Urothelium cell line (cell line): ENCODE results near the gene TRPM1.

ENCODE experiments used
- DNase-seq: peaks from one replicate; pipeline ENCODE4 v3.0.0; 2011; ENCODE audit warnings: low spot score, mixed read lengths
- FAIRE-seq: peaks from 2 replicates; lab custom pipeline; 2011; peaks lifted over from hg19 to GRCh38; lab: Jason Lieb, UNC

The TRPM1 gene

DNA sequence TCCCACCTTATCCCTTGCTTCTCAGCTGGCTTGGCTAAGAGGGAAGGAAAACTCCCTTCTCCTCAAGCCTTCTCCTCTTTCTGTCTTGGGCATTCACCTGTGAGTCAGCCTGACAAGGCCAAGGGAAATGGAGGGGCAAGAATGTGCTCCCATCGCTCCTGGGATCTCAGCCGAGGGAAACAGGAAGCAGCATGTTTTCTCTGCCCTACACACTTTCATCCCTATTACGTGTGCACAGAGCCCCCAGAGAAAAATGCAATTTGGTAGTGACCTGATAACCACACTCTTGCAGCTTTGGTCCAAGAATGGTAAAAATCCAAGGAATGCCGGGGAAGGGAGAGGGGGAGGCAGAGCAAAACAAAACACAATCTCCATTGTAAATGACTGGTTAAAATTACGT, 77.2 kb downstream of the TRPM1 start:
- DNase-seq (peak; percentile 90), FAIRE-seq (no peak)

DNA sequence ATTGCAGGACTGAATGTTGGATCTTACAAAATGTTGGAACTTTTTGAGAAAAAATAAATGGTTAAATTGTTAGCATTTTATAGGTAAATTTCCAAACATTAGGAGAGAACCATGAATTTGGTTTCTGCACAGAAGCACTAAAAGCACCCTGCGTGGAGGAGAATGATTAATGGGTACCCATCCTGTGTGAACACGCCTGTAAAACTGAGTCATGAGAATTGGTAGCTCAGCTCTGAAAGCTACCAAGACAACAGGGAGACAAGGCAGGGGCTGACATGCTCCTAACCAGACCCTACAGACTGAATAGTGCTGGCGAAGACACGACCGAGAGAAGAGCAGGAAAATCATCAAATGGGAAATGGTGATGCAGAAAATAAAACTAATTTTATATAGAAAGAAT, 77.7 kb downstream of the TRPM1 start:
- no peak for FAIRE-seq

DNA sequence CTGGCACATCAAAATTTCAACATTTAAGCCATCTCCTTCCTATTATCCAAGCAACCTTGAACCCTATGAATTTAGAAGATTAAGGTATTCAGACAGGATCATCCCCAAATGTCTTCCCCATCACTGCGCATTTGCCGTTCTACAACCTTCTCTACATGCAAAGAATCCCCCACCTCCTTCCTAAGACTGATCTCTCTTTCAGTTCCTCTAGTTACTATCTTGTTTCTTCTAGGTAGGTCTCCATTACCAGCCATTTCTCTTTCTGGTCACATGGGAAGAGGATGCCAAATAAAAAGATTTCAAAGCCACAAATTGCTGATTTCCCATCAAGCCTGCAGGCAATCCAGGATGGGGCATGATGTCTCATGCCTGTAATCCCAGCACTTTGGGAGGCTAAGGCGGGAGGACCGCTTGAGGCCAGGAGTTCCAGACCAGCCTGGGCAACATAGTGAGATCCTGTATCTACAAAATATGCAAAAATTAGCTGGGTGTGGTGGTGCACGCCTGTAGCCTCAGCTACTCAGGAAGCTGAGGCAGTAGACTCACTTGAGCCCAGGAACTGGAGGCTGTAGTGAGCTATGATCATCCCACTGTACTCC, 80.4 kb downstream of the TRPM1 start:
- no peak for FAIRE-seq

More for the DNA sequence above, 77.7 kb downstream of the TRPM1 start:
- peak; percentile 29 for DNase-seq

DNA sequence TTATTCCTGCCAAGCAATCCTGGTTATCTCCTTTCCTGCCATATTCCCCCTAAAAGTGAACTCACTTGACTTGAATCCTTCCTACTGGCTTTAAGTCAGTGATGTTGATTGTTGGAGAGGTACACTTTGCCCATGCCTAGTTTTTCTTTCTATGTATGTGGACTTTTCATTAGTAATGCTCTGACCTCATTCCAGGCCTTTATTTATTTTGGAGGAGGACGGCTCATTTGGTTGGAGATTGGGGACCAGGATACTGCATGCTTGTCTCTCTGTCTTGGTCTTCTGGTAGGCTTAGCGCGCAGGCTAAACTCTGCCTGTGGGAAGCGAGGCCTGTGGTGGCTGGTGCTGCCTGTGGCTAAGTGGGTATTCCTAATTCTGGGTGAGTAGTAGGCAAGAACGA, 81.0 kb downstream of the TRPM1 start:
- DNase-seq (no peak), FAIRE-seq (no peak)

More for the DNA sequence above, 80.4 kb downstream of the TRPM1 start:
- DNase-seq: no peak

DNA sequence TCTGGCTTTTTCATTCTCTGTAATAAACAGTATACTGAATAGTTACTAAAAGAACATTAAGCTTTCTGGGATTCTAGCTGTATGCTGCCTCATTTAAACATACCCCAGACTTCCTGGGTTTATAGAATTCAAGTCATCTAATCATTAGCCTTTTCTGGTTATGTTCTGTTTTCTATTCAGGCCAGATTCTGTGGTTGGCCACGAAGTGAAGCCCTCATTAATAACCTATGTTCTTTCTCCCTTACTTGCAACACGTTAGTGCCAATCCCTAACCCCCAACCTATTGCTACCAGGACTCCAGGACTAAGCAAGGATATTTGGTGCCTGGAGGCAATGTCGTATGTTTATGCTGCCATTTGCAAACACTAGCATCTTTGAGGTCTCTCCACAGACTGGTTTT, 81.5 kb downstream of the TRPM1 start:
- DNase-seq (no peak), FAIRE-seq (no peak)

DNA sequence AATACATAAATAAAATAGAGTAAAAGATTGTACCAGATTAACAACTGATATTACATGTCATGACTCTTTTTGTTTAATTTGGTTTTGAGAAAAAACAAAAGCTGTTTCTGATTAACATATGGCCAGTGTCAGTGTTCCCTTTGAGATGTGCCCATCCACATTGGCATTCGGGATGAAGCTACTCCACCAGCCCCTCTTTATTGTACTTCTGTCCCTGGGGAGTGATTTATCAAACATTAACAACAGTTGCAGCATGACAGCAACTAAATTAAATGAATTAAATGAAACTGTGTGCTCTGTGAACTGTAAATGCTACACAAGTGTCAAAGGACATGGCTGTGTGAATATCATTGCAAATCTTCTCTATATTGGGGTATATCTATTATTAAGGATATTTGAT, 84.2 kb downstream of the TRPM1 start:
- DNase-seq (no peak), FAIRE-seq (no peak)

DNA sequence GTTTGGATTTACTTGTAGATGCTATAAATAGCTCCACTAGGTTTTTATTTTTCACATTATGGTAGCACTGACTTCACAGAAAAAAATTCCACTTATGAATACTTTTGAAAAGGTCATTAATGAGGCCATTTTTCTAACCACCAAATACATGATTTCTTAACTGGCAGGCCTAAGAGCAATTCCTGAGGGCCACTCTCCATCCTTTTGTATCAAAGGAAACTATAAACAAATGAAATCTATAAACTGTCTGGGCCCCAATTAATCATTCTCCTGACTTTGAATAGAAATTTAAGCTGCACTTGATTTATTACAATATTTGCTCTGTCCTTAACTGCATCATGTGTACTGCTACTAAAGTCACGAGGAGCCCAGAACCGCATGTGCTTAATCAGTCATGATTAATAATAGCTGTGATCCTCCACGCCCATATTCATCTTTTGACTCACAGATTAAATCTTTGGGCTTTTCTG, 85.0 kb downstream of the TRPM1 start:
- no peak for DNase-seq
- FAIRE-seq: no peak

DNA sequence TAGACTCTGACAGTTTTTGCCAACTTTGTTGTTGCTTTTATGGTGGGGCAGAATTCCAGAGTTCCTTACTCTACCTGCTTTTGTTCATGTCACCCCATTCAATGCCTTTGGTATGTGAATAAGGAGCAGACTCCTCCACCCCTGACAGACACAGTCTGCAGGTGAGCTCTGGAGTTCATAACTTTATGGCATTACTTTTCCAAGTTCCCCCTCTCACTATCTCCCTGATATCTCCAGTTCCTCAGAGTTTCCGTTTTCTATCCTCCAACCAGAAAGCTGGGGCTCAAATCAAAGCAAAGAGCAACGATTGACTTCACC, 87.0 kb downstream of the TRPM1 start:
- FAIRE-seq (no peak), DNase-seq (no peak)

DNA sequence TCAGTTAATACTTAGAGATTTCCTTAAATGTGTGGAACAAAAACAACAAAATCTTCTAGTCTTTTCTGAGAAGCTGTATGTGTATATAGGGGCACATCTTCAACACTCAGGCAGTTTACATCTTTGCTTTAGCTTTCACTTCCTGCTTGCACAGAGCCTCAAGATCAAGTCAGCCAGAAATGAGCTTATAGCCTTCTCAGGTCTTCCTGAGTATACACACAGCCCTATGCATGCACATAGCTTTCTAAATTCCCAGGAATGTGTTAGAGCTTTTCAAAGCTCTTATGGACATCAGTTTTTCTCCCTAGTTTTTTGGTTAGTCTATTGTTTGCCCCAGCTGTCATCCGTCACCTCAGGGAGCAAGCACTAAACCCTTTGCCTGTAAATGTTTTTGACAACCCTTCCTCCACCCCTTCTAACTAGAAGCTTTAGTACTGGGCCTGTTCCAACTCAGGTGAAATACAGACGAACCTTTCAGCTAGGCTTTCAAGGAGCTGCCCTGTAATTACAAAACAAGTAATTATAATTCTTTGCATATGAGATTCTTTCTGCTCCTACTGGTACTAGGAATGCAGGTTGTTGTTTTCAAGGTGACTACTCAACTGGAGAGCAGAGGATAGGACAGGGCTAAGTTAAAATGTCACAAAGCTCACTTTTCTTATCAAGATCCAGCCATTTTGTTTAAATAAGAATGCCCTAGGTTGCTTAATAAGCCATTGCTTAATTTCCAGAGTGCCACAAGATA, 87.5 kb downstream of the TRPM1 start:
- FAIRE-seq (no peak), DNase-seq (no peak)

DNA sequence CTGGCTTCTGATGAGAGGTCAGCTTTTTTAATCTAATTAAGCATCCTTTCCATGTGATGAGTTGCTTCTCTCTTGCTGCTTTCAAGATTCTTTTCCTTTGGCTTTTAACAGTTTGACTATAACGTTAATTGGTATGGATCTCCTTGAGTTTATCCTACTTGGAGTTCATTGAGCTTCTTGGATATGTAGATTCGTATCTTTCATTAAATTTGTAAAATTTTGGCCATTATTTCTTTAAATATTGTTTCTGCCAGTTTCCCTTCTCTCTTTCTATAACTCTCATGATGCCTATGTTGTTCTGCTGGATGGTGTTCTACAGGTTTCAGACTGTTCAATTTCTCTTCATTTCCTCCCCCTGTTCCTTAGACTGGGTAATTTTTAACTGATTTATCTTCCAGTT, 89.1 kb downstream of the TRPM1 start:
- FAIRE-seq (no peak), DNase-seq (no peak)

DNA sequence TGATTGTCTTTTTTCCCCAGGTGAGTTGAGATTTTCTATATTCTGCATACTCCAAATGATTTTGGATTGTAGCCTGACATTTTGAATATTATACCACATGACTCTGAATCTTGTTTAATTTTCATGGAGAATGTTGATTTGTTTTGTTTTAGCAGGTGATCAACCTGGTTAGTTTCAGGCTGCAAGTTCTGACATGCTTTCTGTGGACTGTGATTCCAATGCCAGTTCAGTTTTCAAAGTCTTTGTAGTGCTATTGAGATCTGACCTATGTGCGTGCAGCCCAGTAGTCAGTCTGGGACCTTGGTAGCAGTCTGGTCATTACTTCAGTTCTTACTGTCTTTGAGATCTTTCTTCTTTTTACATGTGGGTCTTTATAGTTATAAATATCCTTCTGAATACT, 91.5 kb downstream of the TRPM1 start:
- FAIRE-seq: no peak
- no peak for DNase-seq

DNA sequence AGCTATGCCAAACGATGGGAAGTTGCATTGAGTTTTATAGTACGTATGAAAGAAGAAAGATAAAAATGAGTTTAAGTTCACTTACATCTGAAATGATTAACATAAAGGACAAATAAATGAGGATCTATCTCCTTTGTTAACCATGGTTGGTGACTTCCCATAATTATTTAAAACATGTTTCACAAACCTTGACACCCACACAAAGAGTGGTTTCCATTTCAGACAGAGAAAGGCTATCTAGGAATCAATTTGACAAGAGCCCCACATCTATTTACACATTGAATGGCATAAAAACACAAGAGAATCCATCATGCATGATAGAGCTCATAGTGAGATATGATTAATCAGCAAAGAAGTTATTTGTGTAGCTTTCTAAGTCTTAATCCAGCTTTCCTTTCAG, 95.9 kb downstream of the TRPM1 start:
- FAIRE-seq: no peak
- no peak for DNase-seq

DNA sequence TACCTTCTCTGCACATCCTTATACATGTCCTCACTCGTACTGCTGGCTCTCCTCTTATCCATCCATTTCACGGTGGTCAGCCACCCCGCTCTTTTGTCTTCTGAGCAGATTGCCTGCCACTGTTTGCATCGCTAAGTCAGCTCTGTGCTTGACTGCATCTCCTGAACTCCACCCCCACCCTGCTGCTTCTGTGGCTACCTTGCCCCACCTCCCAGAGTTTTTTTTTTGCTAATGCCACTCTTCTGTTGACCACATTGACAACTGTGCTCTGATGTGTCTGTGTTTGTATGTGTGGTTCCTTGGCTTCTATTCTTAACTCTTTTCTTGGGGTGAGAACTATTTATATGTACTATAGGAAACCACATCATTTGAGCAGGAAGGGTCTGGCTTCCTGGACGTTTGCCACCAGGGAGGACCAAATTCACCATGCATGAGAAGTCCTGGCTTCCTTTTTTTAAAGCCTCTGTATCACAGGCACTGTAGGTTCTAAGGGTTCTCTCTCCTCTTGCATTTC, 97.2 kb downstream of the TRPM1 start:
- DNase-seq (no peak), FAIRE-seq (no peak)

DNA sequence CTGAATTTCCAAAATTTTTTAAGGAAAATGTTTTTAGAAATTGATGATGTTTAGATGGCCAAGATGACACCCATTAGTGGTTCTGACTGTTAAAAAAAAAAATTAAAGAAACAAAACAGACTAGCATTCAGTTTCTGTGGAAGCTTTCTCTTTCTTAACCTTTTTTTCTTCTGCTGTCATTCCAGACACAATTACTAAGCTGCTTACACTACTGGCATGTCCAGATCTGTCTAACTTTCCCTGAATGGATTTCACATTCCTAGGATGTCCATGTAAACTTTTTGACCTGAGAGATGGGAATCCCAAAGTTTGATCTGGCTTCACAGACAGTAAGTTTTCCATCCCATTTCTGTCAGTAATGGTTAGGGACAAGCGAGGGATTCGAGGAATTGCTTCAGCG, 99.8 kb downstream of the TRPM1 start:
- no peak for DNase-seq
- no peak for FAIRE-seq

DNA sequence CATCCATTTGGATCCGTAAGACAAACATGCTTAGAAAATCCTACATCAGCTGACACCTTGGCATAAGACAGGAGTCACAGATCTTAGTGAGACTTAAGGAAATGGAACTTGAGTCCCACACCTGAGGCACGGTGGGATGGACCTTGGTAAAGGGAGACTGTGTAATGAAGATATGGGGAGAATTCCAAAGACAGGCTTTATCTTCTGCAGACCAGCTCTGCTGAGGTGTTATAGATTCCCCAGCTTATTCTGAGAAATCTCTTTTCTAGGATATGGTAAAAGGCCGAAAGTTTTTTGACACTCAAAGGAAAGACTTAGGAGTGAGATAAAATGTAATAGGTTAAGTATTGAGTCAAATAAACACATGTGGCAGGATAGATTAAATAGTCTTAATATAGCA, 101.8 kb downstream of the TRPM1 start:
- no peak for FAIRE-seq
- DNase-seq: no peak

DNA sequence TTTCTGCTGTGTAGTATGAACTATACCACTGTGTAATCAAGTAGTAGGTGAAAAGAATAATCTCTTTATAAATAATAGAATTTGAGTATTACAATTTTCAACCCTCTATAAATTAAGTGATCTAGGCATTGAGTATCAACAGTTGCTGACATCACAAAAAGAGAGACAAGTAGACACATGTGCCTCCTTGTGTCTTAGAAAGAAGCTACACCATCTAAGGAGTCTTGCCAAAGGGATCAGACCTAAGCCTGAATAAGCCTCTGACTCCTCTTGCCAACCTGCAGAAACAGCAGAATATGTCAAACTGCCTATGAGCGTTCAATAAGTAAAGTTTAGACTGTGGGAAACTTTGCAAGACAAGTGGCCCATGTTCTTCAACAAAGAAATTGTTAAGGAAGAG, 104.3 kb downstream of the TRPM1 start:
- no peak for DNase-seq

DNA sequence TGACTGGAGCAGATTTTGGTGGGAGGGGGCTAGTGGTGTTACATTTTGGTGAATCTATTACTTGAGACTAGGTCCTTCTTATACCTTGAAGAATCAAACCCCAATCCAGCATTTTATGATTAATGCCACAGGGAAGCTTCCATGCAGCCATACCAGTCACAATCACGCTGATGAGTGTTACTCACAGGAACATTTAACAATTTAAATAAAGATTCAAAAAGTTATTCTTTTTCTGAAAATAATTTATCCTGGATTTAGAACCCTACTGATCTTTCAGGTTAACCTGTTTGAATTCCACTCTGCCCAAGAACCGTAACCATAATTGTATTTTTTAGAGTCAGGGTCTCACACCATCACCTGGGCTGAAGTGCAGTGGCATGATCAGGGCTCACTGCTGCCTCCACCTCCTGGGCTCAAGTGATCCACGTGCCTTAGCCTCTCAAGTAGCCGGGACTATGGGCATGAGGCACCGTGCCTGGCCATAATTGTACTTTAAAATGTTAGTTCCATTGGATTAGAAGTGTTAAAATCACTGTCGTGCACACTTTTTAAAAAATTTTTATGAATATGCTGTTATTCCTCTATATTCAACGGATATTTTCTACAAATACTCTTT, 109.2 kb downstream of the TRPM1 start:
- FAIRE-seq (no peak), DNase-seq (no peak)

More for the DNA sequence above, 104.3 kb downstream of the TRPM1 start:
- FAIRE-seq: no peak

DNA sequence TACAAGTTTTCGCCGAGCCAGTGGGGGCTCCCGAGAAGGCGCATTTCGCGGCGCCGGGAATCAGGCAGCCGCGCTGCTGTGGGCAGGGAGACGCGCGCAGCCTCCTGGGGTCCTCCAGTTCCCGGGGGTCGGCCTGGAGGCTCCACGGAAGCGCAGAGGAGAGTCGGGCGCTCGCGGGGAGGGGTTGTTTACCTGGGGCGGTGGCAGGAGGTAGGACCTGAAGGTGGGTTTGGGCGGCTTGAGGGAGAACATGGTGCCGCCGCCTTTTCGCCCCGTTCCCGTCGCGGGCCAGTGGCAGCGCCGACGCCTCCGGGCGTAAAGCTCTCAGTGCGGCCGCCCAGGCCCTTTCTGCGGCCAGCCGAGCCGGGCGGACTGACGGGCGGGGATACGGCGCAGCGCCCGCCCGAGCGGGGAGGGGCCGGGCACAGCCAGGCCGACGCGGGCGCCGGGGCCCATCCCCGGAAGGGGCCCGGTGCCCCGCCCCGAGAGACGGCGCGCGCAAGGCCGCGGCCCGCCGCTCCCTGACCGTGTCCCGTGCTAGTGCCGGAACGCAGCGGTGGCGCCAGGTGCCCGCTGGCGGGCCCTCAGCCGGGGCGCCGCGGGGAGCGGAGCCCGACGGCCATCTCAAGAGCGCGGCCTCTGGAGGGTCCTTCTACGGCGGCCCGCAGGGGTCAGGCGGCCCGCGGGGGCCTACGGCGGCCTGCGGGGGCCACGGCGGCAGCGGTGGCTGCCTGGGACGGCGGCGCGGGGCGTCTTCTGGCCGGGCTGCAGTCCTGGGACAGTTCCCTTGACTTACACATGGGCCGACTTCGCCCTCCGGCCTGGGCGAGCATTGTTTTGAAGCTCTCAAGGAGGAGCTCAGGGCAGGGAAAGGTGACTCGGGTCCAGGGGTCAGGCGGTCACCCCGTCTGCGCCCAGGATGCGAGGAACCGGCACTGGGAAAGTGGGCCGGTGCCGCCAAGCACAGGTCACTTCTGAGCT, 110.0 kb downstream of the TRPM1 start, which contains the start of gene MTMR10:
Gene MTMR10 (minus strand): TSS at position 374 of the 981 bp plus-strand sequence. CDS start 122 bp downstream, at position 252.
- DNase-seq (peak; percentile 92), FAIRE-seq (peak; percentile 65)

DNA sequence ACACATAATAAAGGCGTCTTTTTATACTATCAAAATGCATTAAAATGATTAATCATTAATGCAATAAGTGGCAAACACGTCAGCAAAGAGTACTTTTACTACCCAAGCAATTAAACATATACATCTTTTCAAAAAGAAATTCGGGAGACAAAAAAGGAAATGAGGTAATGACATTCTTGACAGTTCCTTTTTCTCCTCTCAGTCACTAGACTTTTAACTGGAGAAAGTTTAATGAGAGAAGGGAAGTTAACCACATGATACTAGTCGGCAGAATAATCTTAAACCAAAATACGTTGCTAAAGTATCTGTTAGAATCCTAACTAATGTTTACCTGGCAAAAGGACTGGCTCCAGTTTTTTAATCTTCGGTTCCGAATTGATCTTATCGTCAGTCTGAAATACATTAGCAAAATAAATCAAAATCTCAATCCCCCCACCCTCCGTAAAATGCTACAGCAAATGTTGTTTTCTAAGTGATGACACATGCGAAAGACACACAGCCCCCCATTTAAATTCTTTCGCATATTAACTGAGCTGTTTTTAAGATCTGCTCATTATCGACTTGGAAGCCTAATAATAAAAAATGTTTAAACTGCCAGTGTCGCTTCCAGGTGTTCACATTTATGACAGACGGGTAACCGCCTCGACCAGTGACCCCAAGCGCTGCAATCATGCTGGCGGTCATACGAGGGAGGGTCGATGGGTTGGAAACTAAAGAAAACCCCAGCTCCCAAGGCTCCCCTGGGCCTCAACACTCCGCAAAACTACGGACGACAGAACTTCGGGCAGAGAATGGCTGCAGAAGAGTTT, 110.9 kb downstream of the TRPM1 start:
- no peak for FAIRE-seq
- no peak for DNase-seq

DNA sequence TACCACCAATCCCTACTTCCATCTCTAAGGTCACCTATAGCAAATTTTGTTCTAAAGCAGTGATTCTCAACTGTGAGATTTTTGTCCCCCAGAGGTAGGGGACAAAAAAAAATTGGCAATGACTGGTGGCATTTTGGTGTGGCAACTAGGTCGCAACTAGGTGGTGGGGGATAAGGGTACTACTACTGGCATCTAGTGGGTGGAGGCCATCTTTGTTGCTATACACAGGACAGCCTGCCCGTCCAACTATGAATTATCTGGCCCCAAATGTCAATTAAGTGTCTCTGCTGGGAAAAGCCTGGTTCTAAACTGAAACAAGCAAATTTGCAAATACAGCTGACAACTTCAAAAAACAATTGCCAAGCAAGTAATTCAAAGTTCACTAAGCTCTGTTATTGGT, 111.5 kb downstream of the TRPM1 start:
- DNase-seq (peak; percentile 16), FAIRE-seq (no peak)
